GOT3 (cell line): ENCODE measurements around the gene CFAP47.

Experiments
- DNase-seq: peaks from one replicate; lab custom pipeline; 2025; ENCODE audit warnings: mixed read lengths; lab: John Stamatoyannopoulos, UW

Gene CFAP47

GRCh38 chrX:36241397-36241796 lies 321.9 kb downstream of the CFAP47 start:
- no peak for DNase-seq

- no peak for DNase-seq
Measured at GRCh38 chrX:36266155-36266554, 346.6 kb downstream of the CFAP47 start.

GRCh38 chrX:36310136-36310535 lies 390.6 kb downstream of the CFAP47 start:
- no peak for DNase-seq

- no peak for DNase-seq
Measured at GRCh38 chrX:36314303-36314702, 394.8 kb downstream of the CFAP47 start.

GRCh38 chrX:36334572-36334971 lies 415.0 kb downstream of the CFAP47 start:
- DNase-seq, result no peak

- no peak for DNase-seq
Measured at GRCh38 chrX:36336751-36337150, 417.2 kb downstream of the CFAP47 start.

- DNase-seq, result no peak
Measured at GRCh38 chrX:36344301-36344700, 424.8 kb downstream of the CFAP47 start.

- DNase-seq, result no peak
Measured at GRCh38 chrX:36348509-36348908, 429.0 kb downstream of the CFAP47 start.

- DNase-seq, result no peak
Measured at GRCh38 chrX:36357855-36358254, 438.3 kb downstream of the CFAP47 start.

- no peak for DNase-seq
Measured at GRCh38 chrX:36364262-36364661, 444.7 kb downstream of the CFAP47 start.

GRCh38 chrX:36383495-36383894 lies 464.0 kb downstream of the CFAP47 start:
- DNase-seq, result no peak

- no peak for DNase-seq
Measured at GRCh38 chrX:36388901-36389300, 469.4 kb downstream of the CFAP47 start.

GRCh38 chrX:36401774-36402173 lies 482.2 kb downstream of the CFAP47 start:
- no peak for DNase-seq

GRCh38 chrX:36407836-36408235 lies 488.3 kb downstream of the CFAP47 start:
- DNase-seq, result no peak

- DNase-seq, result no peak
Measured at GRCh38 chrX:36414056-36414455, 494.5 kb downstream of the CFAP47 start.

GRCh38 chrX:36422368-36422767 lies 502.8 kb downstream of the CFAP47 start:
- DNase-seq, result no peak

- no peak for DNase-seq
Measured at GRCh38 chrX:36431819-36432218, 512.3 kb downstream of the CFAP47 start.

GRCh38 chrX:36434522-36434921 lies 515.0 kb downstream of the CFAP47 start:
- no peak for DNase-seq
